CD4-positive, alpha-beta T cell (primary cell): ENCODE results near the gene NACC2. TPM values are rescaled to one million over a fixed set of nuclear protein-coding genes. Genes with fewer than 3 reads are reported as not detected.
A peak's percentile ranks its signal among the peaks of the same experiment; 100 is the strongest.
"Not testable (repeated sequence)": the region's sequence is repeated elsewhere in the genome, so short reads cannot be mapped to it uniquely, and the experiment has no call there.

Source experiments
- ATAC-seq: fragments of 200-7000 bp; cut with Tn5 transposase; one replicate; pipeline ENCODE4 v1.10.0; 2022; ENCODE audit warnings: mild to moderate bottlenecking; ENCODE audit not compliant: poor library complexity
- CTCF ChIA-PET: fragments of 350-600 bp; sonication (Branson Sonifier 250); formaldehyde crosslinking; loops from one replicate; lab custom pipeline; 2021; ENCODE audit warnings: antibody characterized with exemption, inconsistent platforms; lab: Charles Lee
- POLR2A ChIA-PET: fragments of 350-600 bp; sonication (Branson Sonifier 250); formaldehyde crosslinking; loops from one replicate; lab custom pipeline; 2021; ENCODE audit warnings: antibody characterized with exemption, inconsistent platforms; lab: Charles Lee
- DNase-seq, 14 experiments: peaks; one replicate each; pipeline ENCODE4 v3.0.0-alpha.2; 2013 to 2020; ENCODE audit warnings: mixed read lengths in 2 of 14
- H3K27ac ChIP-seq, 2 donors: one replicate each; pipeline versions ENCODE4 v1.5.1 to v1.7.0; 2013; ENCODE audit warnings: low read length in 2 of 2, low read depth in 1 of 2, mild to moderate bottlenecking in 1 of 2
- H3K27me3 ChIP-seq, 2 experiments: 1 replicate in 1 of 2; 2 replicates in 1 of 2; pipeline versions ENCODE4 v1.6.1 to v1.7.0; 2013; ENCODE audit warnings: low read length in 2 of 2, control low read depth in 1 of 2, mild to moderate bottlenecking in 1 of 2, moderate library complexity in 1 of 2; ENCODE audit not compliant: insufficient read depth in 2 of 2, control insufficient read depth in 1 of 2
- H3K36me3 ChIP-seq: one replicate; pipeline ENCODE4 v1.6.1; 2013; ENCODE audit warnings: low read length, control low read depth; ENCODE audit not compliant: insufficient read depth
- H3K4me1 ChIP-seq: one replicate; pipeline ENCODE4 v1.6.1; 2013; ENCODE audit warnings: low read length, control low read depth; ENCODE audit not compliant: insufficient read depth
- H3K4me3 ChIP-seq: one replicate; pipeline ENCODE4 v1.5.1; 2013; ENCODE audit warnings: mild to moderate bottlenecking, low read length, moderate library complexity
- H3K9me3 ChIP-seq, 2 experiments: 1 replicate in 1 of 2; 2 replicates in 1 of 2; pipeline versions ENCODE4 v1.6.1 to v1.7.0; 2013; ENCODE audit warnings: low read length in 2 of 2, mild to moderate bottlenecking in 2 of 2, control low read depth in 1 of 2, moderate library complexity in 1 of 2; ENCODE audit not compliant: control insufficient read depth in 1 of 2, insufficient read depth in 1 of 2
- H3K27ac Mint-ChIP-seq: one replicate; pipeline ENCODE4 v1.8.0; 2020; ENCODE audit warnings: mixed read lengths
- H3K27me3 Mint-ChIP-seq: one replicate; pipeline ENCODE4 v1.8.0; 2021; ENCODE audit warnings: mixed read lengths
- H3K36me3 Mint-ChIP-seq: one replicate; pipeline ENCODE4 v1.8.0; 2021; ENCODE audit warnings: low read depth, mixed read lengths
- H3K4me1 Mint-ChIP-seq: one replicate; pipeline ENCODE4 v1.8.0; 2021; ENCODE audit warnings: low read depth, mixed read lengths
- H3K4me3 Mint-ChIP-seq: one replicate; pipeline ENCODE4 v1.8.0; 2020; ENCODE audit warnings: mild to moderate bottlenecking, mixed read lengths
- H3K9me3 Mint-ChIP-seq: one replicate; pipeline ENCODE4 v1.8.0; 2020; ENCODE audit warnings: mixed read lengths
- CTCF ChIP-seq: fragments of 200-600 bp; IDR thresholded peaks from one replicate; pipeline ENCODE4 v1.8.0; 2022; ENCODE audit warnings: antibody characterized with exemption, mild to moderate bottlenecking
- intact Hi-C, 2 experiments: fragments of 100-400 bp; cut with DNase I in 1 of 2; cut with micrococcal nuclease in 1 of 2; formaldehyde crosslinking; loops; one replicate each; pipeline versions ENCODE4 v1.15.1 to v1.9.0; 2023 to 2025; cut with DNase I, micrococcal nuclease
- total RNA-seq, 174 experiments: library from RNA in 2 of 174; stranded (reverse) in 2 of 174; gene quantifications; one replicate each; pipeline ENCODE4 v1.2.3 and lab custom pipeline; 2021 to 2026

The NACC2 gene
- total RNA-seq, 2 experiments from 2014 or later = 2.1 to 2.7 TPM

DNA sequence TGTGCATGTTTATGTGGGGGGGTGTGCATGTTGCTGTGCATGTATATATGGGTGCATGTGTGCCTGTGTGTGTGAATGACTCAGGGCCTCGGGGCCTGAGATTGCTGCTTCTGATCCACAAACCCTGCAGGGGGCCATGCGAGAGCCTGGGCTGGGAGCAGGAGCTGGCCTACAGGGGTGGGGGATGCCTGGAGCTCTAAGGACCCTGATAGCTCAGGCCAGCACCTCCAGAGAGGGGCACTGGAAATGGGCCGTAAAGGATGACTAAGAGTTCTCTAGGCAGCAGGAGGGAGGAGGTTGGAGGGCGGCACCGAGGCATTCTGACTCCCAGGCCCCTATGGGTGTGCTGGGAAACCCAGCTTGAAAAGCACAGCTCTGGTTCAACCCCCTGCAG lies 127.0 kb downstream of the NACC2 start:
- intact Hi-C loops = loop anchor here (5.0 to 10.0 kb wide), 5 partner anchors 277 to 1647 kb away; partner anchors contain the start of genes EHMT1 (in 1 of the 2), NELFB (in 1 of the 2), QSOX2 (in 1 of the 2) and SNAPC4 (in 1 of the 2)
- Mint-ChIP-seq H3K36me3 (no peaks in the 10 kb centered on the region), H3K4me3 (peak overlapping the region; percentile 43), H3K4me1 (peaks cover 8% of the 10 kb centered on the region), H3K27ac (peak overlapping the region; percentile 11), H3K27me3 (peaks cover 4% of the 10 kb centered on the region), H3K9me3 (no peaks in the 10 kb centered on the region)
- ATAC-seq (no peak), DNase-seq (no peak)
- CTCF ChIA-PET = interaction anchor here (0.7 to 1.8 kb wide), 8 partner anchors 11 to 302 kb away, joined by 3 to 15 read pairs (median 4); partner anchors contain the start of gene CAMSAP1
- Histone ChIP-seq H3K4me1 (peaks cover 19% of the 10 kb centered on the region), H3K4me3 (no peak overlapping the region), H3K27ac (no peak overlapping the region), H3K9me3 (no peaks in the 10 kb centered on the region), H3K36me3 (no peaks in the 10 kb centered on the region), H3K27me3 (peaks cover 0 to 2% of the 10 kb centered on the region in 2 experiments)
- POLR2A ChIA-PET = interaction anchor here (0.5 to 1.3 kb wide), 2 partner anchors 22 to 154 kb away, joined by 3 read pairs; no protein-coding TSS in a partner anchor
- TF ChIP-seq CTCF = no peak

DNA sequence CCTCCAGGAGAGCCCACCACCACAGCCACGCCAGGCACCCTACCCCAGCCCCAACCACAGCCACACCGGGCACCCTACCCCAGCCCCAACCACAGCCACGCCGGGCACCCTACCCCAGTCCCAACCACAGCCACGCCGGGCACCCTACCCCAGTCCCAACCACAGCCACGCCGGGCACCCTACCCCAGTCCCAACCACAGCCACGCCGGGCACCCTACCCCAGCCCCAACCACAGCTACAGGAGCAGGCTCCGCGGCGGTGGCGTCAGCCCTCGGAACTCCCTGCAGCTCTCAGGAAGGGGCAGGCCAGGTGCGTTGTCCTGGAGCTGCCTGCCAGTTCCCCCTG lies 128.2 kb downstream of the NACC2 start:
- H3K27me3 Mint-ChIP-seq, H3K27ac Mint-ChIP-seq, H3K4me3 ChIP-seq, ATAC-seq, H3K9me3 ChIP-seq, H3K36me3 ChIP-seq, H3K4me3 Mint-ChIP-seq, DNase-seq, H3K27me3 ChIP-seq, H3K9me3 Mint-ChIP-seq, H3K27ac ChIP-seq, H3K36me3 Mint-ChIP-seq: not testable (repeated sequence)
- H3K4me1 ChIP-seq = peaks cover 22% of the 10 kb centered on the region
- H3K4me1 Mint-ChIP-seq = peaks cover 18% of the 10 kb centered on the region
- CTCF ChIA-PET = interaction anchor here (0.9 to 1.8 kb wide), 5 partner anchors 11 to 303 kb away, joined by 3 to 15 read pairs (median 5); no protein-coding TSS in a partner anchor
- POLR2A ChIA-PET = interaction anchor here (1.3 kb wide), 1 partner anchor 155 kb away, joined by 3 read pairs; no protein-coding TSS in a partner anchor
- intact Hi-C loops = loop anchor here (1.0 to 10.0 kb wide), 6 partner anchors 156 to 1648 kb away; partner anchors contain the start of genes EHMT1 (in 1 of the 2), NELFB (in 1 of the 2), QSOX2 (in 1 of the 2) and SNAPC4 (in 1 of the 2)

GRCh38 chr9:135965124-135965756 lies 129.8 kb downstream of the NACC2 start:
- DNase-seq (peak in 1 of 14 experiments; percentile 22), ATAC-seq (no peak)
- CTCF ChIA-PET = no interaction called here
- Mint-ChIP-seq H3K27ac (no peak overlapping the region), H3K4me3 (no peak overlapping the region), H3K4me1 (peaks cover 28% of the 10 kb centered on the region), H3K36me3 (no peaks in the 10 kb centered on the region), H3K9me3 (no peaks in the 10 kb centered on the region), H3K27me3 (peaks cover 4% of the 10 kb centered on the region)
- Histone ChIP-seq H3K27ac (no peak overlapping the region), H3K27me3 (peaks cover 0 to 2% of the 10 kb centered on the region in 2 experiments), H3K4me1 (peaks cover 34% of the 10 kb centered on the region), H3K9me3 (no peaks in the 10 kb centered on the region), H3K4me3 (no peak overlapping the region), H3K36me3 (no peaks in the 10 kb centered on the region)
- intact Hi-C loops = loop anchor here (5.0 to 10.0 kb wide), 5 partner anchors 280 to 1650 kb away; partner anchors contain the start of genes EHMT1 (in 1 of the 2), NELFB (in 1 of the 2), QSOX2 (in 1 of the 2) and SNAPC4 (in 1 of the 2)
- TF ChIP-seq CTCF = no peak
- POLR2A ChIA-PET = no interaction called here
